Gastrocnemius medialis (tissue), 4 donors: ENCODE results near the gene ATP6V1F. TPM values are rescaled to one million over a fixed set of nuclear protein-coding genes. Genes with fewer than 3 reads are reported as not detected.

Experiments
- ATAC-seq, 2 donors: fragments of 150-250 bp; one replicate each; pipeline ENCODE4 v1.9.1; 2016
- DNase-seq, 2 donors: peaks; one replicate each; pipeline ENCODE4 v3.0.0-alpha.2; 2019
- H3K27ac ChIP-seq, 4 donors: fragments of 200-600 bp; sonication (generic); 1 replicate in 1 of 4; 2 replicates in 3 of 4; pipeline ENCODE4 v1.5.1; 2016 to 2018; ENCODE audit warnings: mild to moderate bottlenecking in 2 of 4, moderate library complexity in 1 of 4
- H3K27me3 ChIP-seq, 3 donors: fragments of 200-600 bp; sonication (generic) in 2 of 3; 1 replicate in 1 of 3; 2 replicates in 2 of 3; pipeline versions ENCODE4 v1.5.1 to v1.6.0; 2016 to 2019; ENCODE audit warnings: mild to moderate bottlenecking in 1 of 3, moderate library complexity in 1 of 3
- H3K36me3 ChIP-seq, 2 donors: fragments of 200-600 bp; sonication (generic) in 1 of 2; one replicate each; pipeline ENCODE4 v1.5.1; 2017 to 2018
- H3K4me1 ChIP-seq, 2 donors: fragments of 200-600 bp; sonication (generic) in 1 of 2; one replicate each; pipeline ENCODE4 v1.5.1; 2016 to 2017; ENCODE audit warnings: mild to moderate bottlenecking in 2 of 2
- H3K4me3 ChIP-seq, 4 donors: fragments of 200-600 bp; sonication (generic) in 3 of 4; 1 replicate in 1 of 4; 2 replicates in 3 of 4; pipeline ENCODE4 v1.5.1; 2016 to 2019; ENCODE audit warnings: mild to moderate bottlenecking in 2 of 4
- H3K9me3 ChIP-seq, 3 donors: fragments of 200-600 bp; sonication (generic) in 2 of 3; 1 replicate in 1 of 3; 2 replicates in 2 of 3; pipeline ENCODE4 v1.5.1; 2016 to 2019
- CTCF ChIP-seq, 5 experiments: fragments of 450-650 bp in 3 of 5; fragments of 200-600 bp in 2 of 5; sonication (generic) in 2 of 5; IDR thresholded peaks in 4 of 5; conservative IDR thresholded peaks in 1 of 5; 1 replicate in 4 of 5; 2 replicates in 1 of 5; pipeline ENCODE4 v1.5.1; 2016 to 2019; ENCODE audit warnings: antibody characterized with exemption in 5 of 5, mild to moderate bottlenecking in 3 of 5, moderate library complexity in 3 of 5
- POLR2A ChIP-seq, 2 donors: fragments of 450-650 bp; IDR thresholded peaks; one replicate each; pipeline ENCODE4 v1.6.1; 2017; ENCODE audit warnings: antibody characterized with exemption in 2 of 2, mild to moderate bottlenecking in 2 of 2, moderate library complexity in 2 of 2
- in situ Hi-C, 4 donors: fragments of 200-750 bp; cut with MboI; loops; one replicate each; pipeline versions ENCODE4 v1.15.0 to v1.8.0; 2017; ENCODE audit warnings: low sequenced_read_pairs in 4 of 4
- intact Hi-C: fragments of 100-400 bp; cut with DNase I; formaldehyde crosslinking; loops from one replicate; pipeline ENCODE4 v1.15.1; 2023; ENCODE audit warnings: low total_unique reads
- total RNA-seq, 4 donors: library from RNA; depleted of rRNA; stranded (reverse); fragments of >200 nt; gene quantifications; one replicate each; pipeline versions ENCODE4 v1.1.0 to v1.2.3, GENCODE V29; 2016

The ATP6V1F gene
- total RNA-seq, 4 donors from 2014 or later: 79.3 to 99.2 (median 82.3) TPM

- Histone ChIP-seq H3K27ac (peak overlapping the region; percentile 92 to 99 (median 98)), H3K4me1 (peaks cover 39 to 66% of the 10 kb centered on the region in 2 donors), H3K27me3 (no peaks in the 10 kb centered on the region), H3K4me3 (peak overlapping the region; percentile 24 to 61 (median 43)), H3K36me3 (no peaks in the 10 kb centered on the region), H3K9me3 (no peaks in the 10 kb centered on the region)
- peak; percentile 69 to 77 for TF ChIP-seq POLR2A (IDR thresholded peaks at IDR 0.05)
- no peak for TF ChIP-seq CTCF (IDR thresholded peaks at IDR 0.05 in 4 of 5, conservative IDR thresholded peaks at IDR 0.05 in 1 of 5)
- DNase-seq (peak; percentile 87 to 95), ATAC-seq (peak; percentile 32 to 46)
- intact Hi-C loops (no loop called here), in situ Hi-C loops (no loop called here)
These were observed 34.5 kb upstream of the ATP6V1F start for GRCh38 chr7:128827971-128828711.

- peaks cover 51 to 72% of the 10 kb centered on the region in 2 donors for H3K4me1 ChIP-seq
These were observed 33.1 kb upstream of the ATP6V1F start for GRCh38 chr7:128829391-128830166.

GRCh38 chr7:128830231-128831177 is 32.2 kb upstream of the ATP6V1F start, which contains the start of gene FLNC:
FLNC (plus strand) TSS chr7:128830406; CDS start chr7:128830638, 232 bp downstream.
- Histone ChIP-seq H3K27ac (peak within 1 kb of the TSS; percentile 92 to 99 (median 98)), H3K36me3 (peaks cover 0 to 12% of the 10 kb centered on the region in 2 donors), H3K4me3 (peak within 1 kb of the TSS; percentile 69 to 92 (median 84)), H3K27me3 (no peaks in the 10 kb centered on the region), H3K9me3 (no peaks in the 10 kb centered on the region), H3K4me1 (peaks cover 58 to 80% of the 10 kb centered on the region in 2 donors)
- ATAC-seq (peak in 1 of 2 donors; percentile 1), DNase-seq (peak in 1 of 2 donors; percentile 80)
- TF ChIP-seq CTCF (IDR thresholded peaks at IDR 0.05 in 4 of 5, conservative IDR thresholded peaks at IDR 0.05 in 1 of 5) (no peak), POLR2A (IDR thresholded peaks at IDR 0.05) (peak; percentile 93 to 96)
- intact Hi-C loops (loop anchor here (2.0 to 5.0 kb wide), 2 partner anchors 32 to 93 kb away; partner anchors contain the start of genes ATP6V1F and CALU), in situ Hi-C loops (no loop called here)

More at GRCh38 chr7:128829391-128830166, 33.1 kb upstream of the ATP6V1F start:
- intact Hi-C loops: loop anchor here (2.0 to 5.0 kb wide), 2 partner anchors 33 to 92 kb away; partner anchors contain the start of genes ATP6V1F and CALU
- Histone ChIP-seq H3K36me3 (peaks cover 0 to 4% of the 10 kb centered on the region in 2 donors), H3K27ac (peak overlapping the region; percentile 92 to 99 (median 98)), H3K4me3 (peak overlapping the region; percentile 51 to 88 (median 67)), H3K27me3 (no peaks in the 10 kb centered on the region), H3K9me3 (no peaks in the 10 kb centered on the region)
- DNase-seq (peak in 1 of 2 donors; percentile 78), ATAC-seq (no peak)
- no peak for TF ChIP-seq POLR2A (IDR thresholded peaks at IDR 0.05)
- no peak for TF ChIP-seq CTCF (IDR thresholded peaks at IDR 0.05 in 4 of 5, conservative IDR thresholded peaks at IDR 0.05 in 1 of 5)
- in situ Hi-C loops: no loop called here
